GM20431 (cell line): Measurements from ENCODE around the gene ZBTB20.
"Not testable (repeated sequence)": the region's sequence is repeated elsewhere in the genome, so short reads cannot be mapped to it uniquely, and the experiment has no call there.

ENCODE experiments used
- in situ Hi-C: fragments of 300-500 bp; cut with MseI, MboI; formaldehyde crosslinking; loops from one replicate; pipeline ENCODE4 v1.15.0; 2020; ENCODE audit warnings: low sequenced_read_pairs; ENCODE audit not compliant: unreplicated experiment

The ZBTB20 gene

DNA sequence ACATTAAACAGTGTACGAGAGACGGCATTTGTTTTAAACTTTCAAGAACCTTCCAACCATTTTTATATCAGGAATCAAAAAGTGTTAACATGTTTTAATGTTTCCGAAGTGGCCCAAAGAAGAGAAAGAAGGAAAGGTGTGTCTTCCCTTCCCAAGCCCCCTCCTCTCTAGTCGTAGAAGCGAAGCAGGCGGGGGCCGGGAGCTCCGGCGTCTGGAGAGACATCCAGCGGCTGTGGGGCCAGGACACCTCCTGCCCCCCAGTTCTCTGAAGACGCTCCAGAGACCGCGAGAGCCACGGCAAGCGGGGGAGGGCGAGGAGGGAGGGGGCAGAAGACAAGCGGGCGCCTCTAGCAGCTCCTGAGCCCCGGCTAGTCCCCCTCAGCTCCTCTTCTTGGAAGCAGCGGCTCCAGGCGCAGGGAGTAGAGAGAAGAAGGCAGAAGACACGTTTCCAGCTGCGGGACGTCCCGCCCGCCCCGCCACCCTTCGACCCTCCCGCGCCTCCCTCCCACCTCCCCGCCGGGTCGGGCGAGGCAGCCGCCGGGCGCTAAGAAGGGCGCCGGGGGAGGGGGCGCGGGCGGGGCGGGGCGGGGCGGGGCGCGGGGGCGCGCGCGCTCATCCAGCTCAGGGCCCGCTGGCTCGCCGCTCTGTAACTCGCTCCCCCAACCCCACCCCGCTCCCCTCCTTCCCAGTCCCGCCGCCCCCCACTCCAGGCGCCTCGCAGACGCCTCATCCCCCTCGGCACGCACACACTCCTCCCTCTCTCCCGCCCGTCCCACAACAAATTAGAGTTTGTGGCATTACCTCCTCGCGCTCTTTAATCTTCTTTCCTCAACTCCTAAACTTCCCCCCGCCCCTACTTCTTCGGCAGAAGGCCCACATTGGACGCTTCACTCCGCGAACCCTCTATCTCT, at the start of gene ZBTB20:
Gene ZBTB20 (minus strand): TSS at position 871 of the 911 bp plus-strand sequence.
- in situ Hi-C loops = no loop called here

GRCh38 chr3:115194476-115194875, 47.4 kb upstream of the ZBTB20 start:
- in situ Hi-C loops = no loop called here

- in situ Hi-C loops = no loop called here
These were observed 43.7 kb upstream of the ZBTB20 start for GRCh38 chr3:115190747-115191146.

- in situ Hi-C loops = no loop called here
These were observed 40.2 kb upstream of the ZBTB20 start for GRCh38 chr3:115187149-115187757.

DNA sequence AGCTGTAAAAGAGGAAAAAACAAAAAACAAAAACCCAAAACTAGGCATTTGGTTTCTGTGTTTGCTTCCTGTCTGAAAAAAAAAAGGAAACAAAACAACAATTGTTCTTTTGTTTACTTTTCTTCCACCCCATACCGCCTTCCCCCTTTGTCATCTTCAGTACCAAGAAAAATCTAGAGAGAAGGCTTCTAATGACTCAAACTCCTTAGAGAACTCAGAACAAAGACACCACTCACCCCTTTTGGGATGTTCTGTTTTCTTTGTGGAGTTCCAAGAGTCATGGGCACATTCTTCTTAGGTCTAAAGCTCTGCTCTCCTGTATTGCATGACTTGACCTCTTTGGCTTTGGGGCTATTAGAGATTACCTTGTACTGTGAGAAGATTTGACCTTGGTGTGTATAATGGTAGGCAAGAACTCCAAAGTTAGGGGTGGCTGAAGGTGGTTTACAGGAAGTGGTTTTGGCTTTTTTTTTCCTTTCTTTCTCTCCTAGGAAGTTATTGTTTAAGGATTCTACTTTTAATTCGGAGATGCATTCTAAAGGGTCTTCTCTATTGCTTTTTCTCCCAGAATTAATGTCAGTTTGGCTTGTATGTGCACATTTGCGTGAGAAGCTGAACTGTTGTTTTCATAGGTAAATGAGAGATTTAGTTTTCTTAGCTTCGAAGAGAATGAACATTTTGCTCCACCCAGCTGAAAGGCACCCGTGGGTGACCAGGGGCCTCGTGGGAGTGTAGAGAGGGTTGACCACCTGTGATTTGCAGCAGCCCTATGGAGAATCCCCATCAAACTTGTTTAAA, 39.5 kb upstream of the ZBTB20 start:
- in situ Hi-C loops = no loop called here

- in situ Hi-C loops = not testable (repeated sequence)
These were observed 37.9 kb upstream of the ZBTB20 start for GRCh38 chr3:115184859-115185572.

DNA sequence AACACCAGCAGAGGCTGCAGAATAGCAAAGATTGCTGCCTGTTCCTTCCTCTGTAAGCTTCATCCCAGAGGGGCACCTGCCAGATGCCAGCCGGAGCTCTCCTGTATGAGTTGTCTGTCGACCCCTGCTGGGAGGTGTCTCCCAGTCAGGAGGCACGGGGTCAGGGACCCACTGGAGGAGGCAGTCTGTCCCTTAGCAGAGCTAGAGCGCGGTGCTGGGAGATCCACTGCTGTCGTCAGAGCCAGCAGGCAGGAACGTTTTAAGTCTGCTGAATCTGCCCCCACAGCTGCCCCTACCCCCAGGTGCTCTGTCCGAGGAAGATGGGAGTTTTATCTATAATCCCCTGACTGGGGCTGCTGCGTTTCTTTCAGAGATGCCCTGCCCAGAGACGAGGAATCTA, 31.8 kb upstream of the ZBTB20 start:
- in situ Hi-C loops = not testable (repeated sequence)

GRCh38 chr3:115169808-115170207, 22.7 kb upstream of the ZBTB20 start:
- in situ Hi-C loops = no loop called here

GRCh38 chr3:115165701-115166100, 18.6 kb upstream of the ZBTB20 start:
- in situ Hi-C loops = no loop called here

GRCh38 chr3:115165266-115165665, 18.2 kb upstream of the ZBTB20 start:
- in situ Hi-C loops = no loop called here

- in situ Hi-C loops = no loop called here
These were observed 17.5 kb upstream of the ZBTB20 start for GRCh38 chr3:115164374-115165221.

DNA sequence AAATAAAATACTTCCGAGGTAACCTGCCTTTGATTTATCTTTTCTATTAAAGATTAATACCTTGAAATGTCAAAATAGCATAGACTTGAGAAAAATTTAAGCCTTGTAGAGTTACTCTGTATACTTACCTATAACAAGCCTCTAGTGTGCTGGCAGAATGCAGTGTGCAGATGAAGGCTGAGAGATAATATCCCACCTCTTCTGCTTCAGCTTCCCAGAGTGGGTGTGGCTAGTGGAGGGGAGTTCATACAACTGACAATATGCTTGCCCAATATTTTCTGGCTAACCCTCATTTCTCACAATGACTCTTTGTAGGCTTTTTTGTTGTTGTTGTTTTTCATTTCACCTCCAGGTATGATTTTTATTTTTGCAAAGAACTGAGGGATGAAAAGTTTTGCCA, 15.7 kb upstream of the ZBTB20 start:
- in situ Hi-C loops = no loop called here

DNA sequence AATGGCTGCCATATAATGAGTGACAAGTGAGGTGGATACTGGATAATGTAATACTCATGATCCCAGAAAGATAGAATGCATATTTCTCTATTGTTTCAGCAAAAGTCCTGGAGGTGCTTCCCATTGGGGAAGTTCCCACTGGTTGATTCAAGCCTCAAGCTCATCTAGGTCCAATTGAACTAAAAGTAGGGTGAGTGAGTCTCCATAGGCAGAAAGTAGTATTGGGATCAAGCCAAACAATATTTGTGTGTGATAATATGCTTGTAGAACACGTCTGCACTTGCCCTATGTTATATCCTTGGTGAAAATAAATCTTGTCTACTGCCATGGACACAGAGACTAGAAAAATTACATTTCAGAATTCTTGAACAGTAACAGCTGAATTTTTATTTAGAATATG, 14.8 kb upstream of the ZBTB20 start:
- in situ Hi-C loops = no loop called here

- in situ Hi-C loops = no loop called here
These were observed 14.2 kb upstream of the ZBTB20 start for GRCh38 chr3:115161168-115161834.

- in situ Hi-C loops = no loop called here
These were observed 13.2 kb upstream of the ZBTB20 start for GRCh38 chr3:115160295-115160694.

GRCh38 chr3:115156046-115156654, 9.1 kb upstream of the ZBTB20 start:
- in situ Hi-C loops = no loop called here

GRCh38 chr3:115154611-115155010, 7.5 kb upstream of the ZBTB20 start:
- in situ Hi-C loops = no loop called here

GRCh38 chr3:115151921-115152320, 4.8 kb upstream of the ZBTB20 start:
- in situ Hi-C loops = no loop called here
